NCI-H1436 treated with DMSO at 0.1 percent for 48 hours (cell line): ENCODE results near the gene LINGO4.

Experiments
- DNase-seq: peaks from one replicate; lab custom pipeline; 2025; lab: John Stamatoyannopoulos, UW

The LINGO4 gene

DNA sequence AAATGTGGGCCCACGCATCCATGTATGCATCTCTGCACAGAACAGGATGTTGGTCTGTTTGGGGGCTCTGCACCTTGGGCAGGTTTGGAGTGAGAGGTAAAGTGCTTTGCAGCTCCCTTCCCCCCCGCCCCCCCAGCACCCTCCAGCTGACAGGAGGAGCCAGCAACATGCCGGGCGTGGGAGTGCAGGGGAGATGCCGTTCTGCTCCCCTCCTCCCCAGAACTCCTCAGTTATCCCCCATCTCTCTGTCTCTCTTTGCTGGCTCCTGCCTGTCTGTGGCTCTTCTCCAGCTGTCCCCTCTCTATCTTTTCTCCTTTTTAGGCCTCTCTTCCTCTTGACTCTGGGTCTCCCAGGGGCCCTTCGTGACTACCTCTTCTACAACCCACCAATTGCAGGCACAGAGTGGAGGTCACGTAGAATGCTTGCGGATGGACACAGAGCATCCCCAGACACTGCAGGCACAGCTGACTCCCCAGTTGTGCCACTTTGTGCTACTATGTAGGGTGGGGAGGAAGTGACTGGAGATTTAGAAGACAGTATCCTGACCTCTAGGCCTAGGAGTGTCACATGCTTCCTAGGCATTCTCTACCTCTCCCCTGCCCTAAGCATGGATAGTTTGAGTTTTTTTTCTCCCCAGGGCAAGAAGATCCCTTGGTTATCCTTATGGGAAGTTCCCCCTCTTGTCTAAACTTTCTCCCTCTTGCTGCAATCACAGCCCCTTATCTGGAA, 28.1 kb upstream of the LINGO4 start:
- DNase-seq, result no peak

- no peak for DNase-seq
Observed at GRCh38 chr1:151832318-151832980, 27.2 kb upstream of the LINGO4 start.

DNA sequence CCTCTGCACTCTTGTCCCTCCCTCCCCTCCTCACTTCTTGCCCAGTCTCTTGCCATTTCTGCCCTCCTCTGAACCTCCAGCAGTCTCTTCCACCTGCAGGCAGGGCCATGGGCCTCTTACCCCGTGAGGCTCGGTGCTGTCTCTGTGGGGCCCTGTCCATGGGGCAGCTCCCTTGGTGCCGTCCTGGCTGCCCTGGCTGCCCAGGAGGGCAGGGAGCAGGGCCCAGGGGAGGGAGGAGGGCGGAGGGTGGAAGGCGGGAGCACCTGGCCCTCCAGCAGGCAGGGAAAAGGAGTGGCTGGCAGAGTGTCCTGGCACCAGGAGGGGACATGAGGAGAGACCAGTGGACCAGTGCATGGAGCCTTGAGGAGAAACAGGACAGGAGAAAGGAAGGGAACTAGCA, 26.4 kb upstream of the LINGO4 start, which contains the start of gene RORC:
Gene RORC, minus strand, starts transcription at position 198 of the 400 bp plus-strand sequence. Its CDS starts 38 bp downstream, at position 160.
- no peak for DNase-seq

GRCh38 chr1:151831256-151831591, 26.0 kb upstream of the LINGO4 start:
- no peak for DNase-seq

DNA sequence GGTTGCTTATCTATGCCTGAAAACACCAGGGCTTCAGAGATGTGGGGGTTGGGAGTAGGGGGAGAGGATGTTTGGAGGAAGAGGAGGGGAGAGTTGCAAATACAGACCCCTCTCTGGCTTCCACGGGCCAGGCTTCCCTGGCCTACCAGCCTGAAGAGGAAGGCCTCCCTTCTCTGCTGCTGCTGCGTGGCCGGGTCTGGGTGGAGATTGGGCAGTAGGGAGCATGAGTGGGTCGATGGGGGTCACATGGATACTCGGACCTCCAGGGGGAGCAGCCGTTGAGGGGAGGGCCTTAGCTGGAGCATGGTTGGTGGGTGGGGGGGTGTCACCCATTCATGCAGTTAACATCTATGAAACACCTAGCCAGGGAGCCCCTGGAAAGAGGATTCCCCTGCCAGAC, 24.8 kb upstream of the LINGO4 start:
- DNase-seq, result no peak

DNA sequence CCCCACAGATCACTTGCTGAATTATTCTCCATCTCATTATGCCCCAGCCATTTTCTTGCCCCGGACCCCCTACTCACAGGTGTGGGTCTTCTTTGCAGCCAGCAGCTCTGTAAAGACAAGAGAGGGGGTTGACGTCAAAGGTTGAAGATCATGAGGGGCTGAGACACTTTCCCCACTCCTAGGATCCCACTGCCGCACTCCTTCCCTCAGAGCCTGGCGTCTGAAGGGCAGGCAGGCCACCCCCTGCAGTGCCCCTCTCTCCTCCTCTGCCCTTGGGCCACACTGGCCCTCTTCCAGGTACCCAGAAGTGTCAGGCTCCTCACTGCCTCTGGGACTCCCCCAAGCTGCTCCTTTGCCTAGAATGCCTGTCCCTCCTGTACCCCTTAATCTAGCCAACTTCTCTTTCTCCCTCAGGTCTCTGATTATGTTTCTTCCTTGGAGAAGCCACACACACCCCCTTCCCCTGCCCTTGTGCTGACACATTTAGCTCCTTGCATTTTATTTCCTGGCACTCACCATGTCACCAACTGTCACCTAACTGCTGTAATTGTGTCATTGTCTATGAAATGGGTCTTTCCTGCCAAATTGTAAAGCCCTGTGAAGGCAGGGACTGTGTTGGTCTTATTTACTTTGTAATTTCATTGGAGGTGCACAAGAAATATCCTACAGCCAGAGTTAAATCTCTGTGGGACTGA, 24.3 kb upstream of the LINGO4 start:
- DNase-seq, result no peak

DNA sequence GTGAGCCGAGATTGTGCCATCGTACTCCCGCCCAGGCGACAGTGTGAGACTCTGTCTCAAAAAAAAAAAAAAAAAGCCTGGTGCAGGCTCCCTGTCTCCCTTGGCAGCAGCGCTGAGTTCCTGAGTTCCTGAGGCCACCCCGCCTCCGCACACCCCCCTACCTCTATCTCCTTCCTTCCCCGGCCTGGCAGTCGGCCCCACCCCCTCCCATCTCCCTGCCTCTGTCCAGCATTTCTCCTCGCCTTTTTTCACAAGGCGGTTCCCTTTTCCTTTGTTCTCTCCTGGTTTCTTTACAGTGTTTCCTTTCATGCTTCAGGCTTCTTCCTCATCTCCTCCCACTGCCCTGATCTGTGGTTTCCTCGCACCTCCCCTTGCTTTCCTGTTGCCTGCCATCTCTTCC, 23.7 kb upstream of the LINGO4 start:
- DNase-seq, result no peak

DNA sequence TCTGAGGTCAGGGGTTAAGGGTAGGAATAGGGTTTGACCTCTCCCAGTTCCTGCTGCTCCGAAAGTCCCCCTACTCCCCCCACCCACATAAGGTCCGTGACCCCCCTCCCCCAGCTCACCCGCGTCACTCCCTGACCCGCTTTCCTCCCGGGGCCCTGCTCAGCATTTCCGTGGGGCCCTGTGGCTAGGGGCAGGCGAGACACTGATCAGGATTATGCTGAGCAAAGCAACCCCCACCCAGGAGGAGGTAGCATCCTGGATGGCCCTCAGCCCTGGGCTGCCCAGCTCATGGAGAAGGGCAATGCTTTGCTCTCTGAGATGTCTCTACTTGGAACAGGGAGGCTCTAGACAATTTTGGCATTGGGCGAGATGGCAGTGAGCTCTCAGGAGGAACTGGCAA, 22.6 kb upstream of the LINGO4 start:
- no peak for DNase-seq

GRCh38 chr1:151825751-151826660, 20.8 kb upstream of the LINGO4 start:
- DNase-seq, result no peak

DNA sequence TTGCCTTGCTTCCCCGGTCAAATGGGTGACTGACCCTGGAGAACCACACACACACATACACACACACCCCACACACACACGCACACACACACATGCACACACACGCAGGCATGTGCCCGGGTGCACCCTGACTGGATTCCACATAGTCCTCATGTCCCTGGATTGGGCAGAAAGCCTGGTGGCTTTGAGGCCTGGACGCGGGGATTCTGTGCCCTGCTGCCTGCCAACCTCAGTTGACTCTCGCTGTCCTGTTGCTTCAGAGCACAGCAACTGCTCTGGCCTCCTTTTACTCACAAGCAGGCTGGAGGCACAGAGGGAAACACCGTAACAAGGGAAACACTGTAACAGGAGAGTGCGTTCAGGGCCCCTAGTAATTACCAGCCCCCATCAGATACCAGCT, 20.0 kb upstream of the LINGO4 start:
- no peak for DNase-seq

- DNase-seq, result no peak
Observed at GRCh38 chr1:151823175-151823574, 18.0 kb upstream of the LINGO4 start.

DNA sequence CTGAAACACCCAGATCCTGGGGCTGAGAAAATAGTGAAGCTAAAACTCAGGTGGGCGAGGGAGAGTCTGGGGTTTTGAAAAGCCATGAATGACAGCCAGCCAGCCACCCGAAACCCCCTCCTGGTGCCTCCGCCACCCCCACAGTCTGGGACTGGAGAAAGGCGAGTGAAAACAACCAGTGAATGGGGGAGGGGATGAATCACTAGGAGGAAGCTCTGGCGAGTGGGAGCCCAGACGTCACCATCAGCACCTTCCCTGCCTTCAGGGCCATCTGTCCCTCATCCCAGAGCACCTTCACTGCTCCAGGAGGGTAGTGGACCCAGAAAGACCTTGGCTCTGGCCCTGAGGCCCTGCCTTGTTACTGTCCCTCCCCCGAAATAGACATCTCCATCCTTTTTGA, 17.2 kb upstream of the LINGO4 start:
- DNase-seq, result no peak

DNA sequence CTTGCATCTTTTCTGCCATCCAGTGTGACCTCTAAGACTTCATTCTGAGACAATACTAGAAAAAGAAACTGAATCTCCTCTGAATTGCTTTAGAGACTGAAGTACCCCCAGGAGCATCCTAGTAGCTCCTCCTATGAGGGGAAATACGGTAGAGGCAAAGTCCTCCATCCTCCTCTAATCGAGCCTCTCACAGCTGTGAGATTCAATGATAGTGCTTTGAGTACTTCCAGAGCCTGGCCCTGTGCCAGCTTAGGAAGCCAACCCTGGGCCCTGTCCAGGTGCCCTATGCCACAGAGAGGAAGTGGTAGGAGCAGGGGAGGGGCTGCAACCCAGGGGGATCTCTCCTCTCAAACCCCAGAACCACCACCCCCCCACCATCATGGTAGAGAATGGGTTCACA, 15.7 kb upstream of the LINGO4 start:
- no peak for DNase-seq

- no peak for DNase-seq
Observed at GRCh38 chr1:151819976-151820623, 14.9 kb upstream of the LINGO4 start.

DNA sequence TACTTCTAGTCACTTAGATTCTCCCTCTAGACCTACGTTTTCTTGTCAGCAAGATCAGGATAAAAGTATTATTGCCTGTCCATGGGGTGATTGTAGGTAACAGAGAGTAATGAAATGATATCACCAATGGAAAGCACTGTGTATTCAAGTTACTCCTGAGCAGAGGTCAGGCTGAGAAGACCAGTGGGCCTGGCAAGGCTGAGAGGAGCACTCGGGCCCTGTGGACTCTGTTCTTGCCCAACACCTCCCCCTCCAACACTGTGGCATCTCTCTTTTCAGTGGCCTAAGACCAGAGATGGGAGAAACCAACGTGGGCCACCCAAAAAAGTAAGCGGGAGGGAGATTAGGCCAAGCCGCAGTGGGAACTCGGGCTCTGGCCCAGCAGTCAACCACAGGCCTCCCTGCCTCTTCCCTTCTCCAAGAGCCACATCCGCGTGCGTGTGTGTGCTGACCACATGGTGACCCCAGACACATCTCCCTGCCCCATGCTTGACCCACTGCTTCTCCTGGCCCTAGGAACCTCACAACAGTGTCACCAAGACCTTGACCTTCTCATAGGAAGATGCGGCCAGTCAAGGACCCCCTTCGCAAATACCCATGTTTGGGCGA, 14.1 kb upstream of the LINGO4 start:
- DNase-seq, result no peak

GRCh38 chr1:151817353-151817730, 12.1 kb upstream of the LINGO4 start:
- no peak for DNase-seq

- no peak for DNase-seq
Observed at GRCh38 chr1:151816548-151817352, 11.5 kb upstream of the LINGO4 start.

DNA sequence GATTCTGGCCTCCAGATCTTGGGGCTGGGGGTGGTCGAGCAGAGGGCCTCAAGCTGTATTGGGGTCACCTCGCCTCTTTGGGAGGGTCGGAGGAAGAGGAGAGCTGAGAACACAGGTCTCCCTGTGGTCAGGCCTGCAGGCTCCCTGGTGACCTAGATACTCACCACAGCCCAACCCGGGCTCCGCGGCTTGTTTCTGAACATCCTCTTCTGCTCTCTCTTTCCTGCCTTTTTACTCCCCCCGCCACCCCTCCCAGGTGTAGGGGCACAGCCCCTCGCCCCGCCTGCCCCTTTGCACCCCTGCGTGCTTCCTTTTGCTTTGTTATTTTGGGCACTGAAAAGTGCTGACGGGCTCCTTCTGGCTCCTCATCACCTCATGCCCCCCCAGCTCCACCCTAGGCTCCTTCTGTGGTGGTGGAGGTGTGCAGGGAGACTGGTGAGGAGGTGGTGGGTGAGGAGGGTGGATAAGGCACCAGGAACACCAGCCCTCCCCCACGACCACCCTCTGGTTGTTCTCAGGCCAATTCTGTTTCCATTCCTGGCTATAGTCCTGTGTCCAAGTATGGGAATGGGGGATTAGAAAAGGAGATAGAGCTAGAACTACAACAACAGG, 10.6 kb upstream of the LINGO4 start:
- no peak for DNase-seq

DNA sequence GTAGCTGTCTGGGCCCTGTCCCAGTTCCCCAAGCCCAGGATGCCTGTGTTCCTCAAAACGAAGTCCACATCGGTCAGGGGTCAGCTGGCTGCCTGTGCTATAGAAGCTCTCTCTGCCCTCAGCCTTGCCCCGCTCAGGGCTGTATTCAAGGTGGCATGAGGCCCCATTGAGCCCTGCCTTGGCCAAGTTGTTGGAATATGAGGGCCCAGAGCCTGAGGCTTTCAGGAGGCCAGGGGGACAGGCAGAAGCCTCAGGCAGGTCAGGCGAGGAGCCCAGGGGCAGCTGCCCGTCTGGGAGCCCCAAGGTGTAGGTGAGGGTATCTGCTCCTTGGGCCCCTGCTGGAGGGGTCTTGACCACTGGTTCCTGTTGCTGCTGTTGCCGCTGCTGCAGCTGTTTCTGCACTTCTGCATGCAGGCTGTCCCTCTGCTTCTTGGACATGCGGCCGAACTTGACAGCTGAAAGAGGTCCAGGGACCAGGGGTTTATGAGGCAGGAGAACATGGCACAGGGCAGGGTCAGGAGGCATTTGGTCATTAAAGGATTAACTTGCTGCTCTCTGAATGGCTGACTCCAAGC, 9.8 kb upstream of the LINGO4 start:
- no peak for DNase-seq

DNA sequence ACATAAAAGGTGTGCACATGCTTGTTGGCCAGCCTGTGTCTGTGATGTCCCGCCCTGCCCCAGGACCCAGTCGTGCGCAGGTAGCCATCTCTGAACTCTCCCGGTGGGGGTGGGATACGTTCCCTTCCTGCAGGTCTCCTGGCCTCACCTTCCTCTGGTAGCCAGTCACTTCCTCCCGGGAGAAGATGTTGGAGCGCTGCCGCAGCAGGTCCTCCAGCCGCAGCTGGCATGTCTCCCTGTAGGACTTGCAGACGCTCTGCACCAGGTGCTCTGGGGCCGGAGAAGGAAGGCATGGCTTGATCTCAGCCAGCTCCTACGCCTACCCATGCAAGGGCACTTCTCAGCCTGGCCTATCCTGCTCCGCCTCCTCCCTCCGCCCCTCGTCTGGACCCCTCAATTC, 9.2 kb upstream of the LINGO4 start:
- DNase-seq, result no peak
